Stimulated activated CD8-positive, alpha-beta memory T cell treated with anti-CD3 and anti-CD28 coated beads, Interleukin-12 subunit alpha, Interleukin-12 subunit beta, amount 100 ng/mL, for 4 hours (primary cell): ENCODE results near the gene TFCP2.
A peak's percentile ranks its signal among the peaks of the same experiment; 100 is the strongest.

Experiments
- DNase-seq: peaks from one replicate; pipeline ENCODE4 v3.0.0-alpha.2; 2020; ENCODE audit warnings: low read depth

Gene TFCP2

GRCh38 chr12:51156245-51156765 is 16.6 kb downstream of the TFCP2 start:
- no peak for DNase-seq

- DNase-seq, result no peak
Observed at GRCh38 chr12:51152953-51153352, 20.0 kb downstream of the TFCP2 start.

- DNase-seq, result no peak
Observed at GRCh38 chr12:51150777-51151176, 22.2 kb downstream of the TFCP2 start.

GRCh38 chr12:51147309-51147708 is 25.6 kb downstream of the TFCP2 start:
- DNase-seq, result no peak

GRCh38 chr12:51139292-51139844 is 33.6 kb downstream of the TFCP2 start:
- DNase-seq, result no peak

- DNase-seq, result no peak
Observed at GRCh38 chr12:51132693-51133092, 40.2 kb downstream of the TFCP2 start.

- no peak for DNase-seq
Observed at GRCh38 chr12:51131745-51132521, 41.0 kb downstream of the TFCP2 start.

GRCh38 chr12:51128919-51129318 is 44.0 kb downstream of the TFCP2 start:
- no peak for DNase-seq

- no peak for DNase-seq
Observed at GRCh38 chr12:51127050-51127729, 45.7 kb downstream of the TFCP2 start.

- no peak for DNase-seq
Observed at GRCh38 chr12:51126297-51126696, 46.6 kb downstream of the TFCP2 start.

GRCh38 chr12:51124504-51124903 is 48.4 kb downstream of the TFCP2 start:
- DNase-seq, result no peak

- no peak for DNase-seq
Observed at GRCh38 chr12:51122844-51123243, 50.1 kb downstream of the TFCP2 start.

GRCh38 chr12:51118706-51119105 is 54.2 kb downstream of the TFCP2 start:
- no peak for DNase-seq

- no peak for DNase-seq
Observed at GRCh38 chr12:51115533-51115932, 57.4 kb downstream of the TFCP2 start.

- no peak for DNase-seq
Observed at GRCh38 chr12:51108136-51108535, 64.8 kb downstream of the TFCP2 start.

- DNase-seq, result no peak
Observed at GRCh38 chr12:51103977-51104376, 69.0 kb downstream of the TFCP2 start.

- no peak for DNase-seq
Observed at GRCh38 chr12:51098611-51099010, 74.3 kb downstream of the TFCP2 start.

GRCh38 chr12:51090705-51091229 is 82.2 kb downstream of the TFCP2 start:
- DNase-seq, result no peak

GRCh38 chr12:51087818-51088217 is 85.1 kb downstream of the TFCP2 start:
- DNase-seq, result no peak

GRCh38 chr12:51086933-51087332 is 86.0 kb downstream of the TFCP2 start:
- no peak for DNase-seq

GRCh38 chr12:51085757-51086156 is 87.2 kb downstream of the TFCP2 start:
- DNase-seq, result no peak

- DNase-seq, result peak; percentile 88
Observed at GRCh38 chr12:51083126-51083833, 89.7 kb downstream of the TFCP2 start, which contains the start of gene CSRNP2. Gene CSRNP2 (minus strand): TSS chr12:51083596. CDS start chr12:51076561, 7,035 bp downstream.
